Panc1 (cell line): ENCODE measurements around the gene TBCD. TPM values are rescaled to one million over a fixed set of nuclear protein-coding genes. Genes with fewer than 3 reads are reported as not detected.

Source experiments
- ATAC-seq: fragments of 200-7000 bp; cut with Tn5 transposase; 2 replicates; pipeline ENCODE4 v1.9.1; 2020; ENCODE audit warnings: mild to moderate bottlenecking, moderate library complexity
- BruUV-seq: library from RNA; stranded (reverse); fragments of 400-500 nt; replicated peaks from 2 replicates; lab custom pipeline; 2021; lab: Mats Ljungman, UMichigan
- CTCF ChIA-PET: fragments of 300-600 bp; sonication (Branson Sonifier 250); formaldehyde crosslinking; loops from one replicate; lab custom pipeline; 2022; ENCODE audit warnings: antibody characterized with exemption; lab: Charles Lee
- POLR2A ChIA-PET: fragments of 300-600 bp; sonication (Branson Sonifier 250); formaldehyde crosslinking; loops from one replicate; lab custom pipeline; 2022; ENCODE audit warnings: antibody characterized with exemption; lab: Charles Lee
- DNase-seq: peaks from one replicate; pipeline ENCODE4 v3.0.0-alpha.2; 2010; ENCODE audit warnings: low read depth, low spot score
- H3K27ac ChIP-seq: 2 replicates; pipeline ENCODE4 v1.5.1; 2011; ENCODE audit warnings: mild to moderate bottlenecking, low read length, inconsistent platforms
- H3K27me3 ChIP-seq: fragments of 200-500 bp; sonication (Bioruptor generic); 2 replicates; pipeline ENCODE4 v1.6.0; 2014; ENCODE audit warnings: low read length, inconsistent platforms; ENCODE audit not compliant: control insufficient read depth, insufficient read depth
- H3K36me3 ChIP-seq: fragments of 200-500 bp; sonication (Bioruptor generic); 2 replicates; pipeline ENCODE4 v1.5.1; 2014; ENCODE audit warnings: inconsistent platforms, mild to moderate bottlenecking, low read length, moderate library complexity; ENCODE audit not compliant: control insufficient read depth, insufficient read depth
- H3K4me1 ChIP-seq: 2 replicates; pipeline ENCODE4 v1.5.1; 2011; ENCODE audit warnings: inconsistent platforms, mild to moderate bottlenecking, low read length, moderate library complexity; ENCODE audit not compliant: control insufficient read depth, insufficient read depth
- H3K4me3 ChIP-seq, 2 experiments: 2 replicates each; pipeline ENCODE4 v1.5.1; 2011 to 2012; ENCODE audit warnings: low read depth in 2 of 2, low read length in 2 of 2, mild to moderate bottlenecking in 2 of 2, inconsistent platforms in 1 of 2, moderate library complexity in 1 of 2
- H3K9me3 ChIP-seq: fragments of 200-500 bp; sonication (Bioruptor generic); 2 replicates; pipeline ENCODE4 v1.5.1; 2014; ENCODE audit warnings: low read depth, mild to moderate bottlenecking, inconsistent platforms, low read length, moderate library complexity; ENCODE audit not compliant: control insufficient read depth, insufficient read depth
- POLR2AphosphoS5 ChIP-seq: IDR thresholded peaks from 2 replicates; pipeline ENCODE4 v1.6.1; 2012; ENCODE audit warnings: mild to moderate bottlenecking, low read depth, low read length, moderate library complexity
- SIN3A ChIP-seq: IDR thresholded peaks from 2 replicates; pipeline ENCODE4 v1.6.1; 2012; ENCODE audit warnings: low read depth, mild to moderate bottlenecking, low read length, moderate library complexity, borderline replicate concordance; ENCODE audit not compliant: insufficient read depth
- TCF7L2 ChIP-seq: IDR thresholded peaks from 2 replicates; pipeline ENCODE4 v1.6.1; 2011; ENCODE audit warnings: mild to moderate bottlenecking, low read depth, low read length, inconsistent platforms
- in situ Hi-C: cut with HindIII; loops from 2 replicates; pipeline ENCODE4 v1.10.0; 2016; ENCODE audit warnings: low sequenced_read_pairs, low pct_unique_long_range_greater_than_20kb
- intact Hi-C: fragments of 100-400 bp; cut with micrococcal nuclease; formaldehyde crosslinking; loops from one replicate; pipeline ENCODE4 v1.10.0; 2022; ENCODE audit not compliant: unreplicated experiment
- total RNA-seq: library from RNA; stranded (reverse); gene quantifications from one replicate; pipeline ENCODE4 v1.2.1, GENCODE V29; 2021; ENCODE audit not compliant: unreplicated experiment
- TF ChIP-seq, protein P1 (sequence below): fragments of 450-650 bp; IDR thresholded peaks from 2 replicates; pipeline ENCODE4 v1.5.1; 2017; ENCODE audit warnings: mild to moderate bottlenecking
- TF ChIP-seq, protein P2 (sequence below), 2 experiments: IDR thresholded peaks; 2 replicates each; pipeline ENCODE4 v1.6.1; 2011 to 2012; ENCODE audit warnings: low read depth in 2 of 2, control low read depth in 1 of 2, low read length in 1 of 2, mild to moderate bottlenecking in 1 of 2, moderate library complexity in 1 of 2; ENCODE audit not compliant: insufficient read depth in 1 of 2

TBCD gene
- total RNA-seq, 1 experiment from 2014 or later, result 186 TPM

DNA sequence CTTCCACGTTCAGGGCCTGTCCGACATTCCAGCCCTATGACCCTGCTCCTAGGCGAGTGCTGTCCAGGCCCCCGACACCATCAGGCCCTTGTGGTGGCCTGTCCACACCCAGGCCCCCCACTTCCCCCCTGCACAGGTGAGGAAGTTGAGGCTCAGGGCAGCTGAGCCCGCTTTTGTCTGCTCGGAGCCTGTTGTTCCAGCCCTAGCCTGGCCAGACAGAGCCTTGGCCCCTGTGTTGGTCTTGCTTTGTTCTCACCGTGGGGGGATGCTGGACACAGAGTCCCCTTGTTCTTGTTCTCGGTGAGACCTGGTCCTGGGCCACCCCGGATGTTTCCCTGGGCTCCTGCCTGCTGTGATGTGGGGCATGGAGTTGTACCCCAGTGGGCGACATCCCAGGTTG, 140.0 kb downstream of the TBCD start:
- Histone ChIP-seq H3K27me3 (no peaks in the 10 kb centered on the region), H3K4me1 (no peaks in the 10 kb centered on the region), H3K27ac (no peak overlapping the region), H3K4me3 (no peak overlapping the region), H3K36me3 (no peaks in the 10 kb centered on the region), H3K9me3 (no peaks in the 10 kb centered on the region)
- DNase-seq, result no peak
- ATAC-seq, result no peak
- in situ Hi-C loops (no loop called here), intact Hi-C loops (no loop called here)
- POLR2A ChIA-PET, result no interaction called here
- CTCF ChIA-PET, result no interaction called here
- TF ChIP-seq TCF7L2 (no peak), POLR2AphosphoS5 (no peak), SIN3A (no peak)
- TF ChIP-seq, protein P1, sequence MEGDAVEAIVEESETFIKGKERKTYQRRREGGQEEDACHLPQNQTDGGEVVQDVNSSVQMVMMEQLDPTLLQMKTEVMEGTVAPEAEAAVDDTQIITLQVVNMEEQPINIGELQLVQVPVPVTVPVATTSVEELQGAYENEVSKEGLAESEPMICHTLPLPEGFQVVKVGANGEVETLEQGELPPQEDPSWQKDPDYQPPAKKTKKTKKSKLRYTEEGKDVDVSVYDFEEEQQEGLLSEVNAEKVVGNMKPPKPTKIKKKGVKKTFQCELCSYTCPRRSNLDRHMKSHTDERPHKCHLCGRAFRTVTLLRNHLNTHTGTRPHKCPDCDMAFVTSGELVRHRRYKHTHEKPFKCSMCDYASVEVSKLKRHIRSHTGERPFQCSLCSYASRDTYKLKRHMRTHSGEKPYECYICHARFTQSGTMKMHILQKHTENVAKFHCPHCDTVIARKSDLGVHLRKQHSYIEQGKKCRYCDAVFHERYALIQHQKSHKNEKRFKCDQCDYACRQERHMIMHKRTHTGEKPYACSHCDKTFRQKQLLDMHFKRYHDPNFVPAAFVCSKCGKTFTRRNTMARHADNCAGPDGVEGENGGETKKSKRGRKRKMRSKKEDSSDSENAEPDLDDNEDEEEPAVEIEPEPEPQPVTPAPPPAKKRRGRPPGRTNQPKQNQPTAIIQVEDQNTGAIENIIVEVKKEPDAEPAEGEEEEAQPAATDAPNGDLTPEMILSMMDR, result no peak
- TF ChIP-seq, protein P2, sequence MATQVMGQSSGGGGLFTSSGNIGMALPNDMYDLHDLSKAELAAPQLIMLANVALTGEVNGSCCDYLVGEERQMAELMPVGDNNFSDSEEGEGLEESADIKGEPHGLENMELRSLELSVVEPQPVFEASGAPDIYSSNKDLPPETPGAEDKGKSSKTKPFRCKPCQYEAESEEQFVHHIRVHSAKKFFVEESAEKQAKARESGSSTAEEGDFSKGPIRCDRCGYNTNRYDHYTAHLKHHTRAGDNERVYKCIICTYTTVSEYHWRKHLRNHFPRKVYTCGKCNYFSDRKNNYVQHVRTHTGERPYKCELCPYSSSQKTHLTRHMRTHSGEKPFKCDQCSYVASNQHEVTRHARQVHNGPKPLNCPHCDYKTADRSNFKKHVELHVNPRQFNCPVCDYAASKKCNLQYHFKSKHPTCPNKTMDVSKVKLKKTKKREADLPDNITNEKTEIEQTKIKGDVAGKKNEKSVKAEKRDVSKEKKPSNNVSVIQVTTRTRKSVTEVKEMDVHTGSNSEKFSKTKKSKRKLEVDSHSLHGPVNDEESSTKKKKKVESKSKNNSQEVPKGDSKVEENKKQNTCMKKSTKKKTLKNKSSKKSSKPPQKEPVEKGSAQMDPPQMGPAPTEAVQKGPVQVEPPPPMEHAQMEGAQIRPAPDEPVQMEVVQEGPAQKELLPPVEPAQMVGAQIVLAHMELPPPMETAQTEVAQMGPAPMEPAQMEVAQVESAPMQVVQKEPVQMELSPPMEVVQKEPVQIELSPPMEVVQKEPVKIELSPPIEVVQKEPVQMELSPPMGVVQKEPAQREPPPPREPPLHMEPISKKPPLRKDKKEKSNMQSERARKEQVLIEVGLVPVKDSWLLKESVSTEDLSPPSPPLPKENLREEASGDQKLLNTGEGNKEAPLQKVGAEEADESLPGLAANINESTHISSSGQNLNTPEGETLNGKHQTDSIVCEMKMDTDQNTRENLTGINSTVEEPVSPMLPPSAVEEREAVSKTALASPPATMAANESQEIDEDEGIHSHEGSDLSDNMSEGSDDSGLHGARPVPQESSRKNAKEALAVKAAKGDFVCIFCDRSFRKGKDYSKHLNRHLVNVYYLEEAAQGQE (IDR thresholded peaks at IDR 0.05; ENCODE audit: insufficient read depth in 1 of 2, low read depth in 2 of 2, low read length in 1 of 2), result no peak
- no TSS peak for BruUV-seq

DNA sequence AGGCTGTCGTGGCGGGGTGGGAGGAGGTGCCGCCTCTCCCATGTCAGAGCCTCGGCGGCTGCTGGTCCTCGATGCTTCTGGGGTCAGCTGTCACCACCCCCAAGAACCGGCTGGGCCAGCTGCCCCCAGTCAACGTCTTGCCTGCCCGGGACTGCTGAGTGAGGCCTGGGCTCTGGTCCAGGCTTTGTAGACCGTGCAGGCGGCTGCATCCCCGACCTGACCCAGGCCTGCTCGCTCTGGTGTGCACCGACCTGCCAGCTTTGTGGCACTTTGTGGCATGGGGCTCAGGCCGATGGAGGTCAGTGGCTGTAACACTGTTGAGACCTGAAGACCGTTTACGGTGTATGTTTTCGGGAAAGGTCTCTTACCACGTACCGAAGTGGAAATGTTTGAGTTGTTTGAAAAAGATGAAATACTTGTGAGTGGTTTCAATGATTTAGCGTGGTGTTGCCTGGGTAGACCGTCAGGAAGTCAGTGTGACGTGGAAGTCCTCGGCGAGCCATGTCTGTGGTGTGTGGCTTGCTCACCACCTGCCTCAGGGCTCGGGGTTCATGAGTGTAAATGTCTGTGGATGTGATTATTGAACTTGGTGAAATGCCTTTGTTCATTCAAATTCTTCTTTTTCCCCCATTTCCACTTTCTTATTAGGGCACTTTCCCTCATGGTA, 141.2 kb downstream of the TBCD start:
- TF ChIP-seq SIN3A, result no peak
- CTCF ChIA-PET, result no interaction called here
- POLR2A ChIA-PET, result no interaction called here
- Histone ChIP-seq H3K9me3 (no peaks in the 10 kb centered on the region), H3K36me3 (no peaks in the 10 kb centered on the region), H3K27me3 (no peaks in the 10 kb centered on the region), H3K4me1 (no peaks in the 10 kb centered on the region), H3K27ac (no peak overlapping the region), H3K4me3 (no peak overlapping the region)
- DNase-seq (no peak), ATAC-seq (no peak)
- in situ Hi-C loops, result no loop called here
- intact Hi-C loops, result no loop called here
- BruUV-seq, result no TSS peak

DNA sequence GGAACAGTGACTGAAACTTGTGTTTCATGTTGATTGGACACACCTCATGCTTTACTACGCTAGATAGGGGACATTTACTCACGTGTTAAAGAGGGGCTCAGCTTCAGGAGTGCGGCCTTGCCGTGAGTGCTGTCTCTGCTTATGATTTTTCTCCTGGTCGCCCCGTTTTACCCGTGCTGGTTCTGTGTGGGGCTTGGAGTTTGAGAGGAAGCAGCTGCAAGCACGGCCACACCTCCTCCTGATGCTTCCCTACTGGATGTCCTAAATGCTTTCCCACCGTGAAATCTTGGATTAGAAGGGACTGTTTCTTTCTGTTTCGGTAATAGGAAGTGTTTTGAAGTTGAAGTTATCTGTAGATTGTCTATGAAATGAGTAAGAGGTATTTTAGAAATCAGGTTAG, 141.9 kb downstream of the TBCD start:
- Histone ChIP-seq H3K36me3 (no peaks in the 10 kb centered on the region), H3K27ac (no peak overlapping the region), H3K9me3 (no peaks in the 10 kb centered on the region), H3K27me3 (no peaks in the 10 kb centered on the region), H3K4me1 (no peaks in the 10 kb centered on the region), H3K4me3 (no peak overlapping the region)
- intact Hi-C loops, result no loop called here
- ATAC-seq, result no peak
- ChIA-PET POLR2A (no interaction called here), CTCF (no interaction called here)
- in situ Hi-C loops, result no loop called here
- TF ChIP-seq, protein P2 (IDR thresholded peaks at IDR 0.05; ENCODE audit: insufficient read depth in 1 of 2, low read depth in 2 of 2, low read length in 1 of 2), result no peak
- BruUV-seq, result no TSS peak
- DNase-seq, result no peak
